ENCODE results near the gene CYB561D2. TPM values are rescaled to one million over a fixed set of nuclear protein-coding genes. Genes with fewer than 3 reads are reported as not detected.

CYB561D2 gene
- total RNA-seq, 2 donors from 2014 or later, result 18.1 to 34.3 TPM

- no peaks in the 10 kb centered on the region for H3K36me3 Mint-ChIP-seq
- peak overlapping the region in 1 of 2 donors; percentile 45 for H3K27ac Mint-ChIP-seq
- no peaks in the 10 kb centered on the region for H3K9me3 Mint-ChIP-seq
- no peak for ATAC-seq
- DNase-seq (ENCODE audit: low spot score in 2 of 2), result no peak
Measured at GRCh38 chr3:50370594-50370993, 19.9 kb downstream of the CYB561D2 start.

DNA sequence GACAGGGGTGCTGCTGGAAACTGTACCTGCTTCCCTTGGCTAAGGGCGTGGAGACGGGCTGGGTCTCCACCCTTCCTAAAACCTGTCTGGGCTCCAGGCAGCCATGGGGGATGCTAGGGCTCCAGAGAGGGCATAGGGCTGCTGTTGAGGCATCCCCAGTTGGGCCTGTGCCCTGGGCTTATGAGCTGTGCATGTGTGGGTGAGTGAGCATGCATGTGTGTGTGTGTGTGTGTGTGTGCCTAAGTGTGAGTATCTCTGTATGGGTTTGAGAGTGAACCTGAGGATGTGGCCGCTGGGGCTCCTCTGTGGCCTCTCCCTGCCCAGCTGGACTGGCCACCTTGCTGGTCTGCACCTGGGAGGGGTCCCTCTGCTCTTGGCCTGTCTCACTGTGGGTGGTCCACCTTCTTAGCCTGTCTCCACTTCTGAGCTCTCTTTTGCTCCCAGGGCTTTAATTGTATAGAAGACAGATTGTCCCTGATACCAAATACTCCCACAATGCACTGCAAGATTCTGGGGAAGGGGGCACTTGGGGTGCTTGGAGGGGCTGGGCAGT is 20.5 kb downstream of the CYB561D2 start:
- DNase-seq (ENCODE audit: low spot score in 2 of 2), result no peak
- Mint-ChIP-seq H3K9me3 (no peaks in the 10 kb centered on the region), H3K36me3 (no peaks in the 10 kb centered on the region), H3K27ac (peak overlapping the region in 1 of 2 donors; percentile 45)
- ATAC-seq, result no peak

DNA sequence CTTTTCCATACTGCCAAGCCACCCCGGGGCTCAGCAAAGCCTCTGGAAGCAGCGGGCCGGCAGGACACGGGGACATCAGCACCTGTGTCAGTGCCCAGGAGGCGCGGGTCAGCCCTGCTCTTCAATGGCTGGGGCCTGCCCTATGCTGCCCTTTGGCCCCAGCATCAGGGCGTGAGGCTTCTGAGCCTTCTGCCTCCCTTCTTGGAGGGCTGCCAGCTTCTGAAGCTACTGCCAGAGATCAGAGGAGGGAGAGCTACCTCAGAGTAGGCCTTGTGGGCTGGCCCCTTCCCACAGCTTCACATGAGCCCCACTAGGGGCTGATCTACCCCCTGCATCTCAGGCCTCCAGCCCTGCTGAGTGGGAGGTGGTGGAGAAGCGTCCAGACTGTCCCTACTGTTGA is 21.7 kb downstream of the CYB561D2 start:
- H3K9me3 Mint-ChIP-seq, result no peaks in the 10 kb centered on the region
- peak overlapping the region in 1 of 2 donors; percentile 82 for H3K27ac Mint-ChIP-seq

GRCh38 chr3:50373146-50374051 is 22.7 kb downstream of the CYB561D2 start:
- ATAC-seq (no peak), DNase-seq (ENCODE audit: low spot score in 2 of 2) (no peak)
- H3K36me3 Mint-ChIP-seq, result no peaks in the 10 kb centered on the region
- peak overlapping the region in 1 of 2 donors; percentile 82 for H3K27ac Mint-ChIP-seq
- H3K9me3 Mint-ChIP-seq, result no peaks in the 10 kb centered on the region

More for the DNA sequence above, 21.7 kb downstream of the CYB561D2 start:
- no peaks in the 10 kb centered on the region for H3K36me3 Mint-ChIP-seq
- DNase-seq (ENCODE audit: low spot score in 2 of 2), result no peak
- ATAC-seq, result peak in 1 of 2 donors; percentile 11

- Mint-ChIP-seq H3K9me3 (no peaks in the 10 kb centered on the region), H3K36me3 (no peaks in the 10 kb centered on the region), H3K27ac (no peak overlapping the region)
- ATAC-seq (no peak), DNase-seq (ENCODE audit: low spot score in 2 of 2) (no peak)
Measured at GRCh38 chr3:50374363-50375257, 23.9 kb downstream of the CYB561D2 start.

DNA sequence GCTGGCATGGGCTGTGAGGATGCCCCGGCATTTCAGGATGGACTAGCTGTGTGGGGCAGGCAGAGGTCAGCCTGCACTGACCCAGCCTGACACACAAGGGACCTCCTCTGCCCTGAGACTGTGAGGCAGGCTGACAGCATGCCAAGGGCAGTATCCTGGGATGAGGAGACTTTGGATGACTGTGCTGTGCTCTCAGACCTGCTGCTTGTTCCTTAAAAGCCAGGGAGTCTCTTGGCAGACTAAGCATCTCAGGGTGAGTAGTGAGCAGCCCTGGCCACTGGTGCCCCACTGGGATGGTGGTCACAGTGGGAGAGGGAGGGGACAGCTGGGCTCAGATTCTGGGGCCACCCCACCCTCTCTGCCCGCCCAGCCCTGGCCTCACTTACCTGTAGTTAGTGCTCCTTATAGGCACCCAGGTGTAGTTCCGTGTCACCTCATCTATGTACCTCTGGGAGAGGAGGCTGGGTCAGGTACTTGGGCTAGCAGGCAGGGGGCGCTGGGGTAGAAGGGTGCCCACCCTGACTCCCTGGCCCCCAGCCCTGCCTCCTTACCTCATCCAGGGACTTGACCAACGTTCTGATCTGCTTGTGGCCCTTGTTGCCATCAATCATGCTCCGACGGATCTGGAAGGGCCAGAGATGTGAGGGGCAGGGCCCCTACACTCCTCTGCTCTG is 24.7 kb downstream of the CYB561D2 start:
- Mint-ChIP-seq H3K27ac (no peak overlapping the region), H3K36me3 (no peaks in the 10 kb centered on the region), H3K9me3 (no peaks in the 10 kb centered on the region)
- no peak for DNase-seq (ENCODE audit: low spot score in 2 of 2)
- ATAC-seq, result peak; percentile 11 to 32

DNA sequence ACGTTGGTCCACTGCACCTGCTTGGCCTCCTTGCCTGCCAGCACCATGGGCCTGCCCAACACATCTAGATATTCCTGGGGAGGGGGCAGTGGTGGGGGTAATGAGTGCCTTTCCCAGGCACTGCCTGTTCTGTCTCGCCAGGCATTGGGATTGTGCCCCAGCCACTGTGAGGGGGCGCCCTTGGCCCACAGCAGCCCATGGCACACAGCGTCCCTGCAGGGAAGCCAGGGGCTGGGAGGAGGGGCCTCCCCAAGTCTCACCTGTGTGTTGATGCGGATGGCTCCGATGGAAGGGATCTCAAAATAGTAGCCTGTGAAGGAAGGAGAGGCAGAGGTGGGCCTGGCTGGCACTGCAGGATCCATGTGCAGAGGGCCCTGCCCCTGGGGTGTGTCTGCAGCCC is 27.4 kb downstream of the CYB561D2 start:
- H3K27ac Mint-ChIP-seq, result no peak overlapping the region
- no peaks in the 10 kb centered on the region for H3K36me3 Mint-ChIP-seq
- H3K9me3 Mint-ChIP-seq, result no peaks in the 10 kb centered on the region
- ATAC-seq (no peak), DNase-seq (ENCODE audit: low spot score in 2 of 2) (no peak)

GRCh38 chr3:50378757-50379156 is 28.1 kb downstream of the CYB561D2 start:
- no peaks in the 10 kb centered on the region for H3K9me3 Mint-ChIP-seq
- no peak overlapping the region for H3K27ac Mint-ChIP-seq
- H3K36me3 Mint-ChIP-seq, result no peaks in the 10 kb centered on the region
- DNase-seq (ENCODE audit: low spot score in 2 of 2) (no peak), ATAC-seq (no peak)

DNA sequence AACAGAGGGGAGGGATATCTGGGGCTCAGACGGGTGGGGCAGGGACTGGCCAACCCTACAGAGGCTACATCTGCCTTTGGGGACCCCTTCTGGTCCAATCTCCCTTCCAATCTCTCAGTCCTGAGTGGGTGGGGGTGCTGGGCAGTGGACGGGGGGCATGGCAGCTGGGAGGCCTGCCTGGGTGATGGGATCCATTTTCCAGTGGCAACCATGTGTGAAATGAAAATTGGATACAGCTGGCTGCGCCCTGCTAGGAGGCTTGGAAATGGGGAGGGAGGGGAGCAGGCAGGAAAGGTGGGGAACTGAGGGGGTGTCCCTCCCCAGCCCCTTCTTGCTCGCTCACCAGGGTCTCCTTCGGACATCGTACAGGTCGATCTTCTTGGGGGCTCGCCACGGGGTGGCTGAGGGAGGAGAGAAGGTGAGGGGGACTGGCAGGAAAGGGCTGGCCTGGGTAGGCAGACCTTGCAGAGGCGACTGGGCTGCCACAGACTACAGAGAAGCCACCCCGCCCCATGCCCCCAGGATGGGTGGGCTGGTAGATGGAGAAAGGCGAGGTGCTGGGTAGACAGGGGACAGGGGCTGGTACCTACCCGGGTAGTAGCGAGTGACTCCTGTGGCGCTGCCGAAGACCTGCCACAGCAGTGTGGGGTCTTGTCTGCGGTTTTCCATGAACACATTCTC is 29.9 kb downstream of the CYB561D2 start:
- no peaks in the 10 kb centered on the region for H3K9me3 Mint-ChIP-seq
- DNase-seq (ENCODE audit: low spot score in 2 of 2) (no peak), ATAC-seq (no peak)
- no peaks in the 10 kb centered on the region for H3K36me3 Mint-ChIP-seq
- H3K27ac Mint-ChIP-seq, result peak overlapping the region; percentile 40 to 79

DNA sequence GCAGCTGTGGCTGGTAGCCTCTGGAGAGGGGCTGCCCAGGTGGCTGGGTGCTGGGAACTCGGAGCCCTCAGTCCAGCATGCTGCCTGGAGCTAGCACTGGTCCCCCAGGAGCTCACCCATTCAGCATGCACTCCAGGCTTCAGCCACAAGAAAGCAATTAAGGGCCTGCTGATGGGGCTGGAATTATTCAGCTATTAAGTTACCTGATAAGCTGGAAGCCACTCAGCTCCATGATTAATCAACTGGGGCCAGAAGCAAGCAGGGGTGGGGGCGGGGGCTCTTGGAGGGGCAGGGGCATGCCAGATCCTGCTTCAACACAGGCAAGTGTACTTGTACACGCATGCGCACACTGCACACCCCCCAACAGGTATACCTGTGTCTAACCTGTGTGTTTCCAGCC is 30.7 kb downstream of the CYB561D2 start:
- Mint-ChIP-seq H3K27ac (no peak overlapping the region), H3K9me3 (no peaks in the 10 kb centered on the region), H3K36me3 (no peaks in the 10 kb centered on the region)
- DNase-seq (ENCODE audit: low spot score in 2 of 2), result no peak
- no peak for ATAC-seq

DNA sequence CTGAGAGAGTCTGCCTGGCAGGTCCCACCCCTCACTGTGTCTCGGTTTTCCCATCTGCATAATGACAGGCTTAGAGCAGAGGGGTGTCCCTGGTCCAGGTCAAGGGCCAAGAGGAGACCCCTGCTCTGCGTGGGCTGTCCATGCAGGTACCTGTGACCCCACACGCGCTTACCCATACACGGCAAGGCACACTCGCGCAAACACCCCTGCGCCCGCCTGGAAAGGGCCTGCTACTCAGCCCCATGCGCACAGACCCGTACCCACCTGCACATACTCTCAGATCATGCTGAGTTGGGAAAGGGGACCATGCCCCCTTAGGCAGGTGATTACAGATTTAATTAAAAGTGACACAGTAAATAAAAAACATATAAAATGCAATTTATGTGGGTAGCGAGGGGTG is 32.1 kb downstream of the CYB561D2 start:
- Mint-ChIP-seq H3K27ac (peak overlapping the region in 1 of 2 donors; percentile 45), H3K9me3 (no peaks in the 10 kb centered on the region), H3K36me3 (no peaks in the 10 kb centered on the region)
- ATAC-seq (no peak), DNase-seq (ENCODE audit: low spot score in 2 of 2) (no peak)

DNA sequence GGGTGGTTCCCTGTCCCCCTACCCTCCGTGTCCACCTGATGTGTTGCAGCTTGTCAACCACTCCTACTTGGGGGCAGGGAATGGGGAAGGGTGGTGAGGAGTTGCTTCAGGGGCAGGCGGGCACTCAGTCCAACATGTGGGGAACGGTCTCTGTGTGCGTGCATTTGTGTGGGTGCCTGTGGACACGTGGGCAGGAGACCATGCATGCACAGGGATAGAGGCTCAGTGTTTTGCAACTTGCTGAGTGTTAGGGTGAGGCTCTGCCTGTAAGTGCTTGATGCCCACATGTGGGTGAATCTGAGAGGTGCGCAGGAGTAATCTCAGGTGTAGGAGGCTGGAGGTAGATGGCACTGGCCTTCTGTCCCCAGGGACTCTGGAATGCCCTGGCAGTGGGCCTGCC is 33.1 kb downstream of the CYB561D2 start:
- DNase-seq (ENCODE audit: low spot score in 2 of 2) (no peak), ATAC-seq (no peak)
- Mint-ChIP-seq H3K27ac (no peak overlapping the region), H3K9me3 (no peaks in the 10 kb centered on the region), H3K36me3 (no peaks in the 10 kb centered on the region)

DNA sequence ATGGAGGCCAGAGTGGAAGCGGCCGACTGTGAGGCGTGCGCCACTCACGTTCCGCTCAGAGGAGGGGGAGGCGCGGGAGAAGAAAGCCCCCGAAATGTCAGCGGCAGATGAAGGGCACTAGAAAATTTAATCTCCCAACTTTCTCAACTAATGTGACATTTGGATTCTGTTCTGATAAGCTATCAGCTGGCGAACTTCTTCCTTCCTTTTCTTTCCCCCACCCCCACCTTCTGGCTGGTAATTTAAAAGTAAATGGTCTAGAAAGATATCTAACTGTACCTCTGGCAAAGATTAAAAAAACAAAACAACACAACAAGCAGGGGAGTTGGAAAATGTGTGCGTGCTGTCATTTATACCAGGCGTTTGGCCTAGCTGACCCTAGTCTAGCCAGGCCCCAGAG is 35.1 kb downstream of the CYB561D2 start:
- no peak for DNase-seq (ENCODE audit: low spot score in 2 of 2)
- ATAC-seq, result no peak
- H3K9me3 Mint-ChIP-seq, result no peaks in the 10 kb centered on the region
- peak overlapping the region in 1 of 2 donors; percentile 44 for H3K27ac Mint-ChIP-seq
- no peaks in the 10 kb centered on the region for H3K36me3 Mint-ChIP-seq

DNA sequence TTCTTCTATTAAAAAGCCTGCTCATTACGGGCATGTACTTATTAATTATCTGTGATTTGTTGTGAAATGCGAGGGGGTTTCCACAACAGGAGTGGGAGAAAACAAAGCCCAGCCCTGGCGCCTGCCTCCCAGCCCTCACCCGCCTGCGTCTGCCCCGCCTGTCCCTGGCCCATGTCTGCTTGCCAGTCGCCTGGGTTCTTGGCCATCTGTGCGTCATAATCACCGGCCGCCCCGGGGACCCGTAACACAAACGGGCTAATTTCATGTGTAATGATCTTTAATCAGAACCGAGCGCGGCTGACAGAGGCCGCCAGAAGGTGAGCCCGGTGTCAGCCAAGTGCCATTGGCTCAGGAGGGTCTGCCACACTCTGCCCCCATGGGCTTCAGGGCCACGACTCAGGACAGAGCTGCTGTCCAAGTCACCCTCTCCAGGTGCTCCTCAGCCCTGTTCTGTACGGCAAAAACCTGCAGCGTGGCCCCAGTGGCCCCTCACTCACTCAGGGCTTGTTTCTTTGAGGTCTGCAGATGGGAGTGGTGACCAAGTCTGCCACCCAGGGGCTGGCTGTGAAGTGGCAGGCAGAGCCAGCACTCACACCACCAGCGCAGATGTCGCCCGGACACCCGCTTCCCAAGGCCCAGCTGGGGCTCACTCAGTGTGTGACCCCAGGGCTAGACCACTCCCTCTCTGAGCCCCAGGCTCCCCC is 37.5 kb downstream of the CYB561D2 start:
- H3K36me3 Mint-ChIP-seq, result no peaks in the 10 kb centered on the region

DNA sequence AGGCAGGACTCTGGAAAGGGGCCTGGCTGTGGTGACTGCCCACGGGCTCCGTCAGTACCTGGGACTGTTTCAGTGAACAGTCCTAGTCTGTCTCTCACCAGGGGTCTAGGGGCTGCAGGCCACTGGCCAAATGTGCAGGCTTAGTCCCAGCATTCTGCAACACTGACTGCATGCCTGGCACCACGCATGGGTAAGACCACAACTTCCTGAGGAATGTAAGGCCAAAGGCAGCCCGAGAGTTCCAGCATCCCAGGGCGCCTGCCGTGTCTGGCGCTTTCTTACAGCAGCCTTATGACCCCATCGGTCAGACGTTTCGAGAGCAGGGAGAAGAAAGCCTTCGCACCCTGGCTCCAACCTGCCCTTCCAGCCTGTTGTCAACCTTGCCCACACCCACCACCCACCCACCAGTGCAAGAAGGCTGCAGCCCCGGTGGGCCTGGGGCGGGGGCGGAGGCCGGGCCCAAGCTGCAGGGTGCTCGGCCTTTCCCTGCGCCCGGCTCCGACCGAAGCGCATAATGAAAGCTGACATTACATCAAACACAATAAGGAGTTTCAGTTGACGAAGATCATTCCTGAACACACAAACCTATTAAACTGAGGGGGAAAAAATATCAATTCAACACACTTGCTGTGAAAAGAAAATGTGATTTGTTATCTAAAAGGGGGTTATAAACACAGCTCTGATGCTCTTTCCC is 38.2 kb downstream of the CYB561D2 start:
- DNase-seq (ENCODE audit: low spot score in 2 of 2), result no peak

More for the DNA sequence above, 37.5 kb downstream of the CYB561D2 start:
- ATAC-seq (no peak), DNase-seq (ENCODE audit: low spot score in 2 of 2) (no peak)
- Mint-ChIP-seq H3K27ac (no peak overlapping the region), H3K9me3 (no peaks in the 10 kb centered on the region)

More for the DNA sequence above, 38.2 kb downstream of the CYB561D2 start:
- Mint-ChIP-seq H3K27ac (no peak overlapping the region), H3K9me3 (no peaks in the 10 kb centered on the region), H3K36me3 (no peaks in the 10 kb centered on the region)
- no peak for ATAC-seq
